ENCODE measurements around the gene ACADM.
"Not testable (repeated sequence)": the region's sequence is repeated elsewhere in the genome, so short reads cannot be mapped to it uniquely, and the experiment has no call there.

Gene ACADM

GRCh38 chr1:75742047-75742625, 17.6 kb downstream of the ACADM start:
- no peak for DNase-seq

DNA sequence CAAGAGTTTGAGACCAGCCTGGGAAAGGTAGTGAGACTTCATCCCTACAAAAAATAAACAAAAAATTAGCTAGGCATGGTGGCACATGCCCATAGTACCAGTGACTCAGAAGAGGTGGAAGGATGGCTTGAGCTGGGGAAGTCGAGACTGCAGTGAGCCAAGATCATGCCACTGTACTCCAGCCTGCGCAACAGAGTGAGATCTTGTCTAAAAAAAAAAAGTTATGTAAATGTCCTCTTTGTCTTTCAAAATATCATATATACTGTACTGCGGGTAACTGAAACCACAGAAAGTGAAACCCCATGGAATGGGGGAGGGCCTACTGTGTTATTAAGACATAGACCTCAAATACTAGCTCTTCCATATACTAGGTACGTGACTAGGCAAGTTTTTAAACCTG, 20.8 kb downstream of the ACADM start:
- no peak for DNase-seq

GRCh38 chr1:75757210-75757609, 32.7 kb downstream of the ACADM start:
- not testable (repeated sequence) for DNase-seq

- not testable (repeated sequence) for DNase-seq
These were observed 34.0 kb downstream of the ACADM start for GRCh38 chr1:75758543-75758942.

DNA sequence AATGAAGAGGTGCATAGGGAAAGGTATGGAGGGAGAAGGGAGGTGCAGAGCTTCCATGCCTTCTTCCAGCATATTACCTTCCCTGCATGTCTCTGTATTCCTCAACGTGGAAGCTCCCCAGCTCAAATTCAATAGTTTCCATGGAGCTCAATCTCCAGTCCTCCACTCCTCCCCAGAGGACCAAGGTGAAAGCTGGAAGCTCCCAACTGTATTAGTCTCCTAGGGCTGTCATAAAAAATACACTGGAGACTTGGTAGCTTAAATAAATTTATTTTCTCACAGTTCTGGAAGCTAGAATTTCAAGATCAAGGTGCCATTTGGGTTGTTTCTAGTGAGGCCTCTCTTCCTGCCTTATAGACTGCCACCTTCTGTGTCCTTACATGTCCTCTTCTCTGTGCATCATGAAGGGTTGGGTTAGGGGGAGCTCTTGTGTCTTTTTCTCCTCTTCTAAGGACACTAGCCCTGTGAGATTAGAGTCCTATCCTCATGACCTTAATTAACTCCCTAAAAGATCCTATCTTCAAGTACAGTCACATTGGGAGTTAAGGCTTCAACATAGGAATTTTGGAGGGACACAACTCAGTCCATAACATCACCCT, 39.6 kb downstream of the ACADM start:
- DNase-seq, result no peak

- no peak for DNase-seq
These were observed 41.3 kb downstream of the ACADM start for GRCh38 chr1:75765697-75766355.

GRCh38 chr1:75768016-75768415, 43.5 kb downstream of the ACADM start:
- no peak for DNase-seq

DNA sequence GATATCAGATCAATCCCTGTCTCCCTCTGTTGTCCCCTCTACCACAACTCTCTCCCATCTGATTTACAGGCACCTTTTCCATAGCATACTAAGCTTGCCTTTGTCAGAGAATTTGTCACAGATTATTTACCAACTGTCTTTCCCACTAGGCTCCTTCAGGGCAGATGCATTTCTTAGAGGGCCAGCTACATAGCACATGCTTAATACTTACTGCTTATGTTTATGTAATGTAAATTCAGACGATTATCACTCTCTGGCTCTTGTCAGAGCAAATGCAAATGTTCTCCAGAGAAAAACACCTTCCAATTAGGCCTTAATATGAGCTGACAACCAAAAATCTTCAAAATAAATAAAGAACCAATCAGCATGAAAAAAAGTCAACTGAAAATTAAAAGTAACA, 46.3 kb downstream of the ACADM start:
- DNase-seq, result no peak

GRCh38 chr1:75771978-75772377, 47.5 kb downstream of the ACADM start:
- no peak for DNase-seq

- not testable (repeated sequence) for DNase-seq
These were observed 53.3 kb downstream of the ACADM start for GRCh38 chr1:75777812-75778211.

DNA sequence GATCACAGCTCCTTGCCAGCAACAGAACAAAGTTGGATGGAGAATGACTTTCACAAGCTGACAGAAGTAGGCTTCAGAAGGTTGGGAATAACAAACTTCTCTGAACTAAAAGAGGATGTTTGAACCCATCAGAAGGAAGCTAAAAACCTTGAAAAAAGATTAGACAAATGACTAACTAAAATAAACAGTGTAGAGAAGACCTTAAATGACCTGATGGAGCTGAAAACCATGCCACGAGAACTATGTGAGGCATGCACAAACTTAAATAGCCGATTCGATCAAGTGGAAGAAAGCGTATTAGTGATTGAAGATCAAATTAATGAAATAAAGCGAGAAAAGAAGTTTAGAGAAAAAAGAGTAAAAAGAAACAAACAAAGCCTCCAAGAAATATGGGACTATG, 54.2 kb downstream of the ACADM start:
- not testable (repeated sequence) for DNase-seq

- not testable (repeated sequence) for DNase-seq
These were observed 55.7 kb downstream of the ACADM start for GRCh38 chr1:75780183-75780582.

DNA sequence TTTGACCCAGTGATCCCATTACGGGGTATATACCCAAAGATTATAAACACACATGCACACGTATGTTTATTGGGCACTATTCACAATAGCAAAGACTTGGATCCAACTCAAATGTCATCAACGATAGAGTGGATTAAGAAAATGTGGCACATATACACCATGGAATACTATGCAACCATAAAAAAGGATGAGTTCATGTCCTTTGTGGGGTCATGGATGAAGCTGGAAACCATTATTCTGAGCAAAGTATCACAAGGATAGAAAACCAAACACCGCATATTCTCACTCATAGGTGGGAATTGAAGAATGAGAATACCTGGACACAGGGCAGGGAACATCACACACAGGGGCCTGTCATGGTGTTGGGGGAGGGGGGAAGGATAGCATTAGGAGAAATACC, 59.4 kb downstream of the ACADM start:
- DNase-seq, result not testable (repeated sequence)

DNA sequence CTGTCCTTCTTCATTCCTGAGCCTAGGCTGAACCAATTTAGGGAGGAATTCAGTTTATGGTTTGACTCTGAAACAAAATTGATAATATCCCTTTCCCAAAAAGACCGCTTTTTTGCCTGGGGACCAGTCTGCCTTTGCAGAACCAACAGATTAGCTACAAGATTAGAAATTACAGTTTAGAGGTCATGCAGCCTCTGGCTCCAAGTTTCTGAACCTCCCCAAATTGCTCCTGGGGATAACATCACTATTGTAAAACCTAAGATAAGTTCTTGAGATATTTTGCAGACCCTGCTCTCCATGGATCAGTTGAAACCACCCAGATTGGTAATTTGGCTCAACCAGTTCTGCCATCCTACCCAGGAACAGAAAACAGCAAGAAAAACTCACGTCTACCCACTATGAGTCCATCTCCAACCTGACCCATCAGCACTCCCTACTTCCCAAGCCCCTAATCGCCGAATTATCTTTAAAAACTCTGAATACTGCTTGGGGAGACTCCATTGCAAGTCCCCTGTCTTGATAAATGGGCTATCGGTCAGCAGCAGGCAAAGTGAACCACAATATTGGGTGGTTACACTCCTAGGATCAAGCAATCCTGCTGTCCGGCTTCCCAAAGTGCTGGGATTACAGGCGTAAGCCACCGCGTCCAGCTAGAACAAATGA, 60.9 kb downstream of the ACADM start:
- DNase-seq, result peak; percentile 13

DNA sequence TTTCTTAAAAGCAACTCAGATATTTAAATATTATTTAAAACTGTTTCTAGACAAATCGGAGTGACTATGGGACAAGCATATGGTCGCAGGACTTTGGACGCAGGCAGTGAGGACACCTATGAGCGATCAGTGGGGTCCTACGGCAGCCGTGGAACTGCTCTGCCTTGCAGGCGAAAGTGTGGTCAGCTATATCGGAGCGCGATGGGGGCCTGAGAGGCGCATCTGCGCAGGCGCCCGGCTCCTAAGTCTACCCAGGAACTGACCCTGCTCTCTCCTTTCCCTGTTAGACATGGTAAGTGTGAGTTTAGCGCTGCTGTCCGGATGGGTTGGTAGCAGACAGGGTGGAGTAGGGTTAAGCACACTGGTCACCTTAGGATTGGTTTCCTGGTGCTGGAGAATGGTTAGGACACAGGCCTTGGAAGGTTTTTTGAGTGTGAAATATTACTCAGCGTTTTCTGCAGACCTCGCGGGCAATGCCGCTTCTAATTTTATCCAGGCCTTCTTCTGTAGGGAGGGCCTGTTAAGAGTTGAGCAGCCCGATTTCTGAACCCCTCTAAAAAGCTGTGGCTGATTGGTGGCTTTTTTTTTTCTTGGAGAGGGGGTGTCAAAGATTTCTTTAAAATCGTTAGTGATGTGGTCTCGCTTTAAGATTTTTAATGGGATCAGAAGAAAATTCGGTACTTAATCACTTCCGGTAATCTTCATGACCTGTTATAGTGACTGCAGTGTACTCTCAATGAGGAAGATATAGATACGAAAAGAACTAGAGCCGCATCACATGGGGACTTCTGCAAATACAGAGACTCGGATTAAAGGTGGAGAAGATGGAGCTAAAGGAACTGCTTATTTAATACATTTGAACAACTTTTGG, 61.7 kb downstream of the ACADM start, which contains the start of gene RABGGTB:
Gene RABGGTB (plus strand): TSS at position 274 of the 871 bp plus-strand sequence. CDS start 16 bp downstream, at position 290.
- DNase-seq, result peak; percentile 95

- no peak for DNase-seq
These were observed 62.5 kb downstream of the ACADM start for GRCh38 chr1:75786901-75787493.

GRCh38 chr1:75787524-75787923, 63.0 kb downstream of the ACADM start:
- no peak for DNase-seq

DNA sequence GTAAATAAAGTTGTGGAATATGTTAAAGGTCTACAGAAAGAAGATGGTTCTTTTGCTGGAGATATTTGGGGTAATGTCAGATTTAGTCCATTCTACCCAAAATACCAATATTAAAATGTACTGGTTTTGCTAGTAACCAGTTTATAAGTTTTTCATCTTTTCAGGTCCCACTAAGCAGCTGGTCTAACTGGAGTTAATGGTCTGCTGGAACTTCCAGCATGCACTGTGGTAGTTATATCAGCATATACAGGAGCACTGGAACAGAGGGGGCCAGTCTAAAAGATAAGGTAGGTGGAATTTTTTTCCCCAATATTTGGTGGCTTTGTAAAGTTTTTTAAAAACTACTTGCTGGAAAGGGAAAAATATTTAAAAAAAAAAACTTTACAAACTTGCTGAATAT, 65.5 kb downstream of the ACADM start:
- DNase-seq, result no peak

DNA sequence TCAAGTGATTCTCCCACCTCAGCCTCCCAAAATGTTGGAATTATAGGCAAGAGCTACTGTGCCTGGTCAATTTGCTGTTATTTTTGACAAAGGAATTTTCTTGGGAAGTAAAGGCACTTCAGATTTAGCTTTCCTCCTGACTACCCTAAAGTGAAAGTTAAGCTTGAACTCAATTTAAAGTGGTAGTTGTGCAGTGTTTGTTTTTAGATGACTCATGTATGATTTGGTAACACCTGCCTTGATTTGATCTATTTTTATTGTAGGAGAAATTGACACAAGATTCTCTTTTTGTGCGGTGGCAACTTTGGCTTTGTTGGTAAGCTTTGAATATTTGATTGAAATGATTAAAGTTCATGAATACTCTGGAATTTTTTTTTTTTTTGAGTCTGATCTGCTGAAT, 66.5 kb downstream of the ACADM start:
- DNase-seq, result peak; percentile 4

DNA sequence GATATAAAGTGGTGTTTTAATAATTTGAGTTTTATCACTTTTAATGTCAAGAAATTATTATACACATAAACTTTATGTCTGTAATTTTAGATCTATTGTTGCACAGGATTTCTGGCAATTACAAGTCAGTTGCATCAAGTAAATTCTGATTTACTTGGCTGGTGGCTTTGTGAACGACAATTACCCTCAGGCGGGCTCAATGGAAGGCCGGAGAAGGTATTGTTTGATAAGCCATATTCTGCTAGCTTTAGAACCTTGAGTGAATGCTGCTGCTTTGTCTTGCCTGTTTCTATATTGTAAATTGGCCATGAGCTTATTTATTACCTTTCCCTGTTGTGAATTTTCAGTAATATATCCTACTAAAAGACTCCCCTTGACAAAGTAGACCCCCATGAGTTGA, 67.6 kb downstream of the ACADM start:
- no peak for DNase-seq

GRCh38 chr1:75794382-75794781, 69.9 kb downstream of the ACADM start:
- no peak for DNase-seq

DNA sequence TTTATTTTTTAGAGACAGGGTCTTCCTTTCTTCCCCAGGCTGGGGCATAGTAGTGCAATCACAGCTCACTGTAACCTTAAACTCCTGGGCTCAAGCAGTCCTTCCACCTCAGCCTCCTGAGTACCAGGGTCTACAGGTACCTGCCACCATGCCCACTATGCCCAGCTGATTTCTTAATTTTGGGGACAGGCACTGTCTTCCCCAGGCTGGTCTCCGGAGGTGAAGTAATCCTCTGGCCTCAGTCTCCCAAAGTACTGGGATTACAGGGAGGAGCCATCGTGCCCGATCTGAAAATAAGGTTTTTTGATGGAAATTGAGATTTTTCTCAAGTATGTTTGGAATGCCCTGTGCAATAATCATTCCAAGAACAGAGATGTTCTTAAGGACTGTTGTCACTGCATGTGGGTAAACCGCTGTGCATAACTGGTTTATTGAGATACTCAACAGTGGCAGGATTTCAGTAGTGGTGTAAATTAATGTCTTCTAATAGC, 71.2 kb downstream of the ACADM start:
- DNase-seq, result no peak

Data from NCI-H345 (cell line).